Measurements from ENCODE around the gene SLC27A4.
A peak's percentile ranks its signal among the peaks of the same experiment; 100 is the strongest.

The SLC27A4 gene

GRCh38 chr9:128369024-128369706 lies 28.8 kb downstream of the SLC27A4 start:
- no peak for DNase-seq

DNA sequence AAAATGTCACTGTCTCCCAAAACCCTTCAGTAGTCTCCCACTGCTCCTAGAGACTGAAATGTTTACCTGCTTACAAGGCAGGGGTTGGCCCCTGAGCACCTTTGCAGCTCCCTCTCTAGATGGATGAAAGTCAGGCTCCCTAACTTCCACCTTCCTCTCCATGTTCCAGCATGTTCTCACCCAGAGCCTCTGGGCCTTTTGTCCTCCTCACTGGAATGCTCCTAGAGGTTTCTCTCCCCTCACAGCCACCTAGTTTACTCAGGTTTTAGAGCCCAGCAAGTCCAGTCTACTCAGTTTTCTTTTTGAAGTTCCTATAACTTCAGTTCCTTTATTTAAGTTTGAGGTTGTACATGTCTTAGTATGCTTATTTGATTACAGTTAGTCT lies 30.0 kb downstream of the SLC27A4 start:
- DNase-seq, result no peak

DNA sequence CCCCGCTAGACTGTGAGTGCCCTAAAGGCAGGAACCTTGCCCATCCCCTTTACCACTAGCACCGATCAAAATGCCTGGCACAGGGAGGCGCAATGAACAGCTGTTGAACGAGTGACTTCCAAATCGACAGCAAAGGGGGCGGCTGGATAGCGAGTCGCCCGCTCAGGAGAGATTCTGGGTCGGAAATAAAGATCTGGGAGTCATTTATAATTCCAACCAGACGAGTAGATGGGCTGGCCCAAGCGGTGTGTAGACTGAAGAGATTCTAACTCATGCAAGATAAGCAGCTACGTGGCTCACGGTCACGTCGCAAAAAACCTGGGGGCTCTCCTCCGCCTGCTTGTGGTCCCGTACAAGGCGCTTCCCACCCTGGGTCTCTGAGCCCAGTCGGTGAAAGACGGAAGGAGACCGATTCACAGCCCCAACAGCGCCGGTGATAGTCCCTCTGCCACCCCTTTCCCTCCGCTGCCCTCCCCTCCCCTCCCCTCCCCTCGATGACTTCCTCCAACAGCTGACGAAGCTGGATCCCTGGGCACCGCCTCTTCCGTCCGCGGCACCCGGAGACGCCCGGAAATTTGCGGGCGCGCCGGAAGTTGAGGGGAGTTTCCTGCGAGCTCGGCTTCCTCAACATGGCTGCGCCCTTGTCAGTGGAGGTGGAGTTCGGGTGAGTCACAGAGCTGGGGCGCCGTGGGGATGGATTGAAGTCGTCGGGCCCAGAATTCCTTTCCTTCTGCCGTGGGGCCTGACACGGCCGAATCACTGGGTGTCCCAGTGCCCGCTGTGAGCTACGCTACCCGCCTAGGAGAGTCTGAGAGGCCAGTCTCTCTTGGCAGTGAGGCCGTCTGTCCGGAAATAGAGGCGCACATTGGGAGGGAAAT lies 30.7 kb downstream of the SLC27A4 start, which contains the start of gene URM1:
Gene URM1 (plus strand): TSS at position 623 of the 878 bp plus-strand sequence. CDS start 7 bp downstream, at position 630.
- DNase-seq, result peak; percentile 96 to 97

GRCh38 chr9:128371630-128372117 lies 31.3 kb downstream of the SLC27A4 start:
- no peak for DNase-seq

- no peak for DNase-seq
Observed at GRCh38 chr9:128372188-128372641, 31.9 kb downstream of the SLC27A4 start.

- no peak for DNase-seq
Observed at GRCh38 chr9:128372784-128373183, 32.5 kb downstream of the SLC27A4 start.

DNA sequence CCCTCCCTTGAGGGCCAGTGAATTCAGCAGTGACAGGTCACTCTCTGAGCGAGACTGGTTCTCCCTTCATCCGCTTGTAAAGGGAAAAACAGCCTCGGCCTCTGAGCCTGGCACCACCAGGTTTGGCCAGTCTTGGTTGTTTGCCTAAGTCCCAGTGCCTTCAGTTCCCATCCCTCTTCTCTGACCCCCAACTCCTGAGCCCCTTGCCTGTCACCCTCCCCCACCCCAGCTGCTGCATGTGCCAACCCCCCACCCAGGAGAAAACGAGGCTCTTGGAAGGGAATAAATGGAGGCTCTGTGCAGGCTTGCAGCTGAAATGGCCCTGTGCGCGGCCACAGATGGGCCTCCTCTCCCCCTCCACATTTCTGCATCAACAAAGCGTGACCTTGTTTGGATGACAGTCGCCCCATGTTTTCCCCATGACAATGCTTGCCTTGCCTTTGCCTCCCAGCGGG lies 33.9 kb downstream of the SLC27A4 start:
- DNase-seq, result no peak

GRCh38 chr9:128375865-128376264 lies 35.5 kb downstream of the SLC27A4 start:
- DNase-seq, result no peak

DNA sequence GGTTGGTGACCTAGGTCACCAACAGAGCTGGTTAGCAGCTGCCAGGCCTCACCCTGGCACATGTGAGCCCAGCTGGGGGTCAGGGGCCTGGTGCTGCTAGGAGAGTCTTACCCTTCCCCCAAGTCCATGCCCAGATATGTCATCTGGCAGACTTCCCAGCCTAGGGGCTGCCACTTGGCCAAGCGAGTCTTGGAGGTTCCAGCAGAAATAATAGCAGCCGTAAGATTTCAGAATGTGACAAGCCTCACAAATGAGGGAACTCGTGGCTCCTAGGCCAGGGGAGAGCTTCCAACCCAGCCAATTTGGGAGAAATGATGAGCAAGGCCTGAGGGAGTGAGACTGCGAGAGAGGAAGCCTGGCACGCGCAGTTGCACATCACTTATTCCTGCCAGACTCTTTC lies 41.9 kb downstream of the SLC27A4 start:
- no peak for DNase-seq

DNA sequence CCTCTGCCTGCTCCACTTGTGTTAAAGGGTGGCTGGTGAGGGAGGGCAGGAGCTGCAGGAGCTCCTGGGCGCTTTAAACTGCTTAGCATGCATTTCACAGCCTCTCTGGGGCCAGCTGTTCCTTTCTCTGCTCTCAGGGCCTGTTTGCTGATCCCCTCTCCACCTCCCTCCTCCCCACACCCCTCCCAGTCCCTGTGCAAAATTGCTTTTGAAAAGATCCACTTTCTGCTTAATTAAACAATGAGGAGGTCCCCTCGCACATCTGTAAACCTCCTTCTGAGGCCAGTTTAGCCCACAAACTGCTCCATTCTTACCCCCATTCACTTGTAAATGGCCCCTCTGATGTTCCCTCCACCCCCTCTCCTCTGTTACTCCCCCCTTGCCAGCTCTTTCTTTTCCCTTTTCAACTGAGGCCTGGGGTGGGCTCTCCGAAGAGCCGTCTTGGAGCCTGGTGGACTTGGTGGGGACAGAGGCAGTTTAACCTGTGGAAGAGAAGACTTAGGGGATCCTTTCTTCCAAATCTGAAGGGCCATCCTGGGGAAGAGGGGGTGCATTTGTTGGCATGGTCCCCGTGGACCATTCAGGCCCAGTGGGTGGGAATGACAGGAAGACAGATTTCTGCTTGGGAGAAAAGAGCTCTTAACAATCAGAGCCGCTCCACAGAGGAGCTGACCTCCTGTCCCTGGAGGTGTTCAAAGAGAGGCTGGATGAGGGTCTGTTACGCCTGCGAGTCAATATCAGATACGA lies 42.9 kb downstream of the SLC27A4 start:
- no peak for DNase-seq

- no peak for DNase-seq
Observed at GRCh38 chr9:128383791-128384190, 43.5 kb downstream of the SLC27A4 start.

GRCh38 chr9:128384801-128385495 lies 44.6 kb downstream of the SLC27A4 start:
- DNase-seq, result no peak

GRCh38 chr9:128385496-128386460 lies 45.5 kb downstream of the SLC27A4 start:
- DNase-seq, result no peak

- DNase-seq, result no peak
Observed at GRCh38 chr9:128388150-128388549, 47.8 kb downstream of the SLC27A4 start.

GRCh38 chr9:128389395-128390149 lies 49.2 kb downstream of the SLC27A4 start:
- no peak for DNase-seq

DNA sequence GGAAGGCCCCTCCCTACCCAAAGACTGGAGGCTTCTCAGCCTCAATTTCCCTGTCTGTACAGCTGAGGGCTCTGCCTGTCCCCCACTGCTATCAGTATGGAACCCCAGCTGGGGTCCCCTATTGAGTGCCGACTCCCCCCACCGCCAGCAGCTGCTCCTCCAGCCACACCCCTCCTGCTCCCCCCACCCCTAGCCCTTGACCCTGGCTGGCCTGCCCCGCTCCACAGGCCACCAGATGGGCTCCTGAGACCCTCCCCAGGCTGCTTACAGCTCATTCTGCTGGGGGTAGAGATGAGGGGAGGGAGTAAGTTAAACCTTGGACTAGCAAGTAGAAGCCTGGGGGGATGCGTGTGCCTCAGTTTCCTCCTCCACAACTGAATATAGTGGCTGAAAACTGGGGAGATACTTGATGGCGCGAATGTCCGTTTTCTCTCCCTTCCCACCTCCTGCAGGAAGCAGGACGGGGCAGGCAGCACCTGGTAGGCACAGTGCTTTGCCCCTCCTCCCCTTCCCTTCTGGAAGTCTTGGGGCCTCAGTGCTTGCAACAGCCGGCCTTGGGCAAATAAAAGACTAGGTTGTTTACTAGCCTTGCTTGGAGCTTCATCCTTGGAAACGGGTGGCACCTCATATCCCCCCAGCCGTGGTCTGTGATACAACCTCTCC lies 50.0 kb downstream of the SLC27A4 start:
- DNase-seq, result no peak

- DNase-seq, result no peak
Observed at GRCh38 chr9:128390813-128391711, 50.7 kb downstream of the SLC27A4 start.

DNA sequence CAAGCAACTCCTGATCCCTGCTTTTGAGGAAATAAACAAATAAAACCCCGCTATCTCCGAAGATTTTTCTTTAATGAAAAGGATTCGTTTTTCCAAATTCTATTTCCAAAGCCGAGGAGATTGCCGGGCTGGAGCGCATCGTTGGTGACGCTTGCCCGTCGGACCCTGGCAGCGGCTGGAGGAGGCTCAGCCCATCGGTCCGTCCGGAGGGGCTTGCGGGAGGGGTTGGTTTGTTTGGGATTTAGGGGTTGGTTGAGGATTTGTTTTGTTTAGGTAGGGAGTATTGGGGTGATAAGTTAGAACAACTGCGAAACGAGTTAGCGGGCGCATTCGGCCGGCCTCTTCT lies 51.6 kb downstream of the SLC27A4 start:
- DNase-seq, result no peak

Measured in SW 1271 (cell line).